HepG2 (cell line): ENCODE results near the gene PPP2R5C. TPM values are rescaled to one million over a fixed set of nuclear protein-coding genes. Genes with fewer than 3 reads are reported as not detected.

Experiments used
- ATAC-seq: fragments of 200-7000 bp; cut with Tn5 transposase; 3 replicates; pipeline ENCODE4 v1.9.1; 2020; ENCODE audit warnings: mild to moderate bottlenecking, moderate library complexity
- BruUV-seq: library from RNA; stranded (reverse); fragments of 400-500 nt; replicated peaks from 2 replicates; lab custom pipeline; 2021; lab: Mats Ljungman, UMichigan
- CTCF ChIA-PET: fragments of 300-600 bp; formaldehyde crosslinking; extraction: SDS; loops from one replicate; lab custom pipeline; 2021; ENCODE audit warnings: low total read pairs, inconsistent platforms, low intra/inter-chr PET ratio; lab: Yijun Ruan, JAX
- POLR2A ChIA-PET: fragments of 350-600 bp; sonication (Branson Sonifier 250); formaldehyde crosslinking; loops from one replicate; lab custom pipeline; 2020; ENCODE audit warnings: antibody characterized with exemption, inconsistent platforms; lab: Yijun Ruan, JAX
- DNase-seq: peaks from one replicate; pipeline ENCODE4 v3.0.0-alpha.2; 2015; ENCODE audit warnings: low spot score
- FAIRE-seq: peaks from 3 replicates; lab custom pipeline; 2011; peaks lifted over from hg19 to GRCh38; lab: Jason Lieb, UNC
- H2AFZ ChIP-seq: one replicate; pipeline ENCODE4 v1.6.1; 2011; ENCODE audit warnings: low read length, inconsistent platforms
- H3K27ac ChIP-seq: fragments of 300-600 bp; 3 replicates; pipeline ENCODE4 v1.8.0; 2011; ENCODE audit warnings: mixed run types, mild to moderate bottlenecking, mixed read lengths, low read length, inconsistent platforms; ENCODE audit not compliant: insufficient read depth; ENCODE audit errors: extremely low read length
- H3K27me3 ChIP-seq, 2 experiments: fragments of 200-600 bp in 1 of 2; 2 replicates in 1 of 2; 3 replicates in 1 of 2; pipeline versions ENCODE4 v1.6.0 to v1.8.0; 2011; ENCODE audit warnings: low read length in 2 of 2, mild to moderate bottlenecking in 2 of 2, moderate library complexity in 2 of 2, inconsistent platforms in 1 of 2; ENCODE audit not compliant: insufficient read depth in 2 of 2, control insufficient read depth in 1 of 2
- H3K36me3 ChIP-seq, 2 experiments: fragments of 200-600 bp in 1 of 2; replicated peaks in 1 of 2; 2 replicates in 1 of 2; 3 replicates in 1 of 2; pipeline versions ENCODE4 v1.5.1 to v1.8.0; 2011; ENCODE audit warnings: low read length in 2 of 2, inconsistent platforms in 1 of 2; ENCODE audit not compliant: insufficient read depth in 2 of 2, control insufficient read depth in 1 of 2
- H3K4me1 ChIP-seq: 2 replicates; pipeline ENCODE4 v1.5.1; 2012; ENCODE audit warnings: low read length, inconsistent platforms; ENCODE audit not compliant: insufficient read depth
- H3K4me2 ChIP-seq: 2 replicates; pipeline ENCODE4 v1.6.0; 2011; ENCODE audit warnings: low read depth, low read length, inconsistent platforms
- H3K4me3 ChIP-seq, 3 experiments: fragments of 200-600 bp in 1 of 3; sonication (generic), shearing (Covaris generic) in 1 of 3; replicated peaks in 1 of 3; 2 replicates each; pipeline ENCODE4 v1.5.1; 2011 to 2016; ENCODE audit warnings: low read length in 3 of 3, inconsistent platforms in 2 of 3, low read depth in 2 of 3, mild to moderate bottlenecking in 2 of 3, control low read depth in 1 of 3, mixed read lengths in 1 of 3; ENCODE audit not compliant: insufficient read depth in 1 of 3
- H3K79me2 ChIP-seq: one replicate; pipeline ENCODE4 v1.6.1; 2011; ENCODE audit warnings: low read length, inconsistent platforms; ENCODE audit not compliant: insufficient read depth
- H3K9ac ChIP-seq: 2 replicates; pipeline ENCODE4 v1.6.0; 2011; ENCODE audit warnings: mild to moderate bottlenecking, low read depth, low read length, inconsistent platforms; ENCODE audit not compliant: insufficient read depth
- H3K9me3 ChIP-seq: 2 replicates; pipeline ENCODE4 v1.5.1; 2012; ENCODE audit warnings: mild to moderate bottlenecking, low read length
- H4K20me1 ChIP-seq: 2 replicates; pipeline ENCODE4 v1.6.0; 2011; ENCODE audit warnings: inconsistent platforms, mild to moderate bottlenecking, low read length, moderate library complexity; ENCODE audit not compliant: insufficient read depth
- DNMT1 ChIP-seq: sonication (generic); formaldehyde crosslinking; IDR thresholded peaks from 2 replicates; pipeline ENCODE4 v1.5.1; 2020; ENCODE audit warnings: mild to moderate bottlenecking, missing genetic modification reagents
- DZIP1 ChIP-seq: sonication (generic); formaldehyde crosslinking; IDR thresholded peaks from 2 replicates; pipeline ENCODE4 v1.5.0; 2020; ENCODE audit warnings: mild to moderate bottlenecking, missing genetic modification reagents
- FLYWCH1 ChIP-seq: sonication (generic); formaldehyde crosslinking; IDR thresholded peaks from 2 replicates; pipeline ENCODE4 v1.8.1; 2023; ENCODE audit warnings: mild to moderate bottlenecking, missing genetic modification reagents
- HDAC1 ChIP-seq: sonication (generic); formaldehyde crosslinking; IDR thresholded peaks from 2 replicates; pipeline ENCODE4 v1.5.1; 2020; ENCODE audit warnings: mild to moderate bottlenecking, missing genetic modification reagents
- MBNL3 ChIP-seq: fragments of 250-450 bp; sonication (Bioruptor Pico); conservative IDR thresholded peaks from 2 replicates; pipeline ENCODE4 v1.8.0; 2022; ENCODE audit warnings: mild to moderate bottlenecking, inconsistent platforms
- NPAS2 ChIP-seq: sonication (generic); formaldehyde crosslinking; IDR thresholded peaks from 2 replicates; pipeline ENCODE4 v1.8.0; 2022; ENCODE audit warnings: mild to moderate bottlenecking, missing genetic modification reagents, borderline replicate concordance
- RCOR2 ChIP-seq: IDR thresholded peaks from 2 replicates; pipeline ENCODE4 v1.6.1; 2016; ENCODE audit warnings: missing biosample characterization, missing genetic modification reagents
- ZNF629 ChIP-seq: sonication (generic); formaldehyde crosslinking; conservative IDR thresholded peaks from 2 replicates; pipeline ENCODE4 v1.5.0; 2020; ENCODE audit warnings: missing genetic modification reagents
- WGBS: methylation state at CpG from one replicate; pipeline ENCODE4 v1.1.6; 2017; ENCODE audit warnings: low lambda C conversion rate; 5-methylcytosine and 5-hydroxymethylcytosine counted together
- in situ Hi-C: cut with HindIII; loops from 2 replicates; pipeline ENCODE4 v1.10.0; 2017; ENCODE audit warnings: low pct_unique_long_range_greater_than_20kb; ENCODE audit not compliant: extremely low pct_ligation_motif_present
- intact Hi-C: fragments of 100-400 bp; cut with micrococcal nuclease; formaldehyde crosslinking; loops from one replicate; pipeline ENCODE4 v1.10.0; 2022; ENCODE audit not compliant: unreplicated experiment
- polyA plus RNA-seq, 8 experiments: library from polyadenylated mRNA; depleted of rRNA in 3 of 8; stranded (reverse) in 7 of 8; unstranded in 1 of 8; fragments of >200 nt; fragmentation: Illumina TruSeq in 4 of 8; extraction: Trizol in 4 of 8; gene quantifications; 2 replicates each; pipeline versions ENCODE4 v1.2.1 to v1.2.3, GENCODE V29; 2011 to 2016; ENCODE audit warnings: low read depth in 4 of 8, missing spikeins in 1 of 8, mixed read lengths in 1 of 8; ENCODE audit not compliant: insufficient read depth in 1 of 8
- total RNA-seq, 5 experiments: library from RNA; depleted of rRNA; stranded (reverse); fragments of >200 nt; fragmentation: Illumina TruSeq; extraction: Trizol; gene quantifications; 2 replicates each; pipeline ENCODE4 v1.2.3, GENCODE V29; 2016; ENCODE audit warnings: low read depth in 1 of 5

Gene PPP2R5C
- total and polyA plus RNA-seq, 2 of the 13 experiments (the other 11 are each of a cell fraction or from before 2014, with no cell fraction given): 74.3 to 78.5 TPM

GRCh38 chr14:101796016-101796415 lies 34.5 kb downstream of the PPP2R5C start:
- TF ChIP-seq HDAC1: no peak
- TF ChIP-seq DZIP1 (CRISPR knock-in tag): no peak
- no peak for TF ChIP-seq DNMT1 (CRISPR knock-in tag)
- no peak for TF ChIP-seq MBNL3 (CRISPR knock-in tag)
- TF ChIP-seq FLYWCH1 (CRISPR knock-in tag): no peak
- no peak for TF ChIP-seq NPAS2 (CRISPR knock-in tag)
- no peak for TF ChIP-seq RCOR2
- TF ChIP-seq ZNF629: no peak
- DNase-seq (no peak), ATAC-seq (no peak), FAIRE-seq (no peak)
- intact Hi-C loops (no loop called here), in situ Hi-C loops (no loop called here)
- no peaks in the 10 kb centered on the region for H3K36me3 ChIP-seq
- H3K27ac ChIP-seq: no peak overlapping the region
- no peaks in the 10 kb centered on the region for H4K20me1 ChIP-seq
- ChIA-PET CTCF (no interaction called here), POLR2A (no interaction called here)
- H3K79me2 ChIP-seq: no peaks in the 10 kb centered on the region
- H2AFZ ChIP-seq: no peak overlapping the region
- H3K9me3 ChIP-seq: no peaks in the 10 kb centered on the region
- H3K9ac ChIP-seq: no peak overlapping the region
- BruUV-seq: no TSS peak
- H3K27me3 ChIP-seq: no peaks in the 10 kb centered on the region; a peak in 1 of 5 replicates
- no peaks in the 10 kb centered on the region for H3K4me1 ChIP-seq
- WGBS: 96% methylated on average over 8 of the region's 8 CpGs
- H3K4me3 ChIP-seq: no peak overlapping the region
- no peak overlapping the region for H3K4me2 ChIP-seq
